GM21360 (cell line): ENCODE results near the gene P3H3.

Experiments
- ATAC-seq: cut with Tn5 transposase; IDR thresholded peaks from one replicate; pipeline ENCODE4 v1.9.1; 2021; ENCODE audit warnings: mild to moderate bottlenecking, moderate library complexity; ENCODE audit not compliant: unreplicated experiment

P3H3 gene

DNA sequence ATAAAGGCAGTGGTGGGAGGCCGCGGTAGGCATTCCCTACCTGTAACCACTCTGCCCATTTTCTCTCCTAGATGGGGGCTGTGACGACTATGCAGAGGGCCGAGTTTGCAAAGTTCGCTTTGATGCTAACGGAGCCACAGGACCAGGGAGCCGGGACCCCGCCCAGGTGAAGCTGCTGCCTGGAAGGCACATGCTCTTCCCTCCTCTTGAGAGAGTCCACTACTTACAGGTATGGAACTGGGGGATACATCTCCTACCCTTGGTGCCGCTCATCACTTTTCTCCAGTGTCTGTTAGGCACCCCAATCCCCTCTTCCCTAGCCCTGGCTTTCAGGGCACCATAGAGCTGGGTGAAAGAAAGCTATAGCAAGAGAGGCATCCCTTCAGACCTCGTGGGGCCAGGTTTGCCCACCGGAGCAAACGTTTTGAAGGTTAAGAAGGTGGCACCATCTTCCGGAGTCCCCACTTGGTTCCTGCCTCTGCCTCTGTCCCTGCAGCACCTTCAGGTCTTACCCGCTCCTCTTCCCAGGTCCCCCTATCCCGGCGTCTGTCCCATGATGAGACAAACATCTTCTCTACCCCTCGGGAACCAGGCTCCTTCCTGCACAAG lies 2.0 kb upstream of the P3H3 start:
- ATAC-seq = no peak

DNA sequence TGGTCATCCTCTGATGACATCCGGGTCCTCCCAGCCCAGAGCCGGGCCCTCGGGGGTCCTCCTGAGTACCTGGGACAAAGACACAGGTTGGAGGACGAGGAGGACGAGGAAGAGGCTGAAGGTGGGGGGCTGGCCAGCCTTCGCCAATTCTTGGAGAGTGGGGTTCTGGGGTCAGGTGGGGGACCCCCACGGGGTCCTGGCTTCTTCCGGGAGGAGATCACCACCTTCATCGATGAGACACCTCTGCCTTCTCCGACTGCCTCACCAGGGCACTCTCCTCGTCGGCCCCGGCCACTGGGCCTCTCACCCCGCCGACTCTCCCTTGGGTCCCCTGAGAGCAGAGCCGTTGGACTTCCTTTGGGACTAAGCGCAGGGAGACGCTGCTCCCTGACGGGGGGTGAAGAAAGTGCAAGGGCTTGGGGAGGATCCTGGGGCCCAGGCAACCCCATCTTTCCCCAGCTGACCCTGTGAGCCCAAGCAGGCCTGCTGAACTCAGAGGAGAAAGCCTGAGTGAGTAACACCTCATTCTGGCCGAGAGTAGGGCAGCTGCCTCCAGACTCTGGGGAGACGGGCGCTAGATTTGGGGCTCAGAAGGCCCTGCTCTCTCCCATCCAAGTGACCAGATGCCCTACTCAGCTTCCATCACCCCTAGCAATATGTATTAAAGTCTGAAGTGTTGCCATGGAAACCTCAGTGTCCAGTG lies 1.3 kb upstream of the P3H3 start:
- ATAC-seq = no peak

DNA sequence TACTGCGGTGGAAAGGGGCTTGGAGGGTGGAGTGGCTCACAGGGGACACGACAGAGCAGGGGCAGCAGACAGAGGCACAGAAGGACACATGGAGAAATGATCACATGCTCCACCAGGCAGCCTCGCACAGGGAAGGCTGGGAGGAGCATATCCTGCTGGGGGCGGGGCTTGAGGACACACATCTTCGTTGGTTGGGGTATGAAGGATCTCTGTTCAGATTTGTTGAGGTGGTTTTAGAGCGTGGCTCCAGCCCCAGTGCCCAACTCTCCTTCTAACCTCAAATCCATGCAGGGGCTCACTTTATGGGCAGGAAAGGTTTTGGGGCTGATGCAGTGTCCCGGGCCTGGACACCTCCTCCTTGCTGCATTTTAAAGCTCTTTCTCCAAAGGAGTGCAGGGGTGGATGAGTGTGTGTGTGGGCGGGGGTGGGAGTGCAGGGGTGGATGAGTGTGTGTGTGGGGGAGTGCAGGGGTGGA lies 733 bp upstream of the P3H3 start:
- no peak for ATAC-seq

DNA sequence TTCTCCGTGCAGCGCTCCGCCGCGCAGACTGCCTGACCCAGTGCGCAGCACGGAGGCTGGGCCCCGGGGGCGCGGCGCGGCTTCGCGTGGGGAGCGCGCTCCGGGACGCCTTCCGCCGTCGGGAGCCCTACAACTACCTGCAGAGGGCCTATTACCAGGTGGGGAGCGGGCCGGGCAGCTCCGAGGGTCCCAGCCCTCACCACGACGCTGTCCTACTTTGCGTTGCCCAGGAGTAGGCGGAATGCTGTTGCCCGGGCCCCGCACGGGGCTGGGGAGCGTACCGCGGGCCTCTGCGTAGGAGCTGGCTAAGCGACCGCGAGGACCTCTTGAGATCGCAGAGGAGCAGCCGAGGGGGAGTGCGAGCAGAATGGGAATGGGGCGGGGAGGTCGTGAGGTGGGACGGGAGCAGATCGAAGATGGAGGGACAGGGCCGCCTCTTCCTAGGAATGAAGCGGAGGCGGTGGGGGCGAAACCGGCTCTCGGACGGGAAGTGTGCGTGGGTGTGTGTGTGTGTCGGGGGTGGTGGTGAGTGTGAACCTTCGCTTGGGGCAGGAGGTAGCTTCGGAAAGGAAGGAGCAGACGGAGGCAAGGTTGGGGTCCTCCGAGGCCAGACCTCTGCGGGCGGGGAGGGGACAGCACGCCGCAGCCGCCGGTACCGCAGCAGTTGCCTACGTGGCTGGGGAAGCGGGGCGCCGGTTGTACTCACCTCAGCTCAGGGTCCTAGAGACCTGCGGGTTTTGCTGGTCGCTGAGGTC lies 751 bp downstream of the P3H3 start:
- no peak for ATAC-seq

DNA sequence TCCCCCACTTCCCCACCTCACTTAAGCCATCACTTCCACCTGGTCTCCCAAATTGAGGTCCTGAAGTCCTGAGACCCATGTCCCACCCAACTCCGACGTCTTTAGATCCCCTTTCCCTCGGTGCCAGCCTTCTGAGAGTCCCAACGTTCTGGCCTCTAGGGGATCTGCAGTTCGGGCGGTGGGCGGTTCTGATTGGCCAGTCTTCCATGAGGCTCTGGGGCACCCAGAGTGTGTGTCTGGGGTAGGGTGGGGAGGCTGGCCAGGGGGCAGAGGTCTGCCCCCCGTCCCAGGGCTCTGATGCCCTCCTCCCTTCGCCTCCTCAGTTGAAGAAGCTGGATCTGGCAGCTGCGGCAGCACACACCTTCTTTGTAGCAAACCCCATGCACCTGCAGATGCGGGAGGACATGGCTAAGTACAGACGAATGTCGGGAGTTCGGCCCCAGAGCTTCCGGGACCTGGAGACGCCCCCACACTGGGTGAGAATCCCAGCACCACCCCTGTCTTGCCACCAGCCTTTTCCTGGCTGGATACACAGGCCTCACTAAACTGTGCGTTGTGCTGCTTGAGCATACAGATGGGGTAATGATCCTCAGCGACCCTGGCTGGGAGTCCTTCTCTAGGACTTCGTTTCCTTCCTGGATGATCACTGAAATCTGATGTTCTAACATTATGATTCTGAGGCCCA lies 1.5 kb downstream of the P3H3 start:
- no peak for ATAC-seq

DNA sequence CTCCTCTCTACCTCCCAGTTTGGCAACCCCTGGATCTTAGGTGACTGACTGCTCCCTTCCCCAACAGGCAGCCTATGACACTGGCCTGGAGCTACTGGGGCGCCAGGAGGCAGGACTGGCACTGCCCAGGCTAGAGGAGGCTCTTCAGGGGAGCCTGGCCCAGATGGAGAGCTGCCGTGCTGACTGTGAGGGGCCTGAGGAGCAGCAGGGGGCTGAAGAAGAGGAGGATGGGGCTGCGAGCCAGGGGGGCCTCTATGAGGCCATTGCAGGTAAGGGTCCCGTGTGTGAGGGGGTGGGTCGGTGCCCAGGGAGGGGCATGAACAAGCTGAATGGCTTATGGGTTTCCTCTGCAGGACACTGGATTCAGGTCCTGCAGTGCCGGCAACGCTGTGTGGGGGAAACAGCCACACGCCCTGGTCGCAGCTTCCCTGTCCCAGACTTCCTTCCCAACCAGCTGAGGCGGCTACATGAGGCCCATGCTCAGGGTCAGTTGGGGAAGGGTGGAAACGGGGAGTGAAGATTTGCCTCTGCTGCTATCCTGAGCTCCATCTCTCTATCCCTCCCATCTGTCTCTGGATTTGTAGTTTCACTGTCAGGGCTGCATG lies 2.2 kb downstream of the P3H3 start:
- ATAC-seq = no peak

DNA sequence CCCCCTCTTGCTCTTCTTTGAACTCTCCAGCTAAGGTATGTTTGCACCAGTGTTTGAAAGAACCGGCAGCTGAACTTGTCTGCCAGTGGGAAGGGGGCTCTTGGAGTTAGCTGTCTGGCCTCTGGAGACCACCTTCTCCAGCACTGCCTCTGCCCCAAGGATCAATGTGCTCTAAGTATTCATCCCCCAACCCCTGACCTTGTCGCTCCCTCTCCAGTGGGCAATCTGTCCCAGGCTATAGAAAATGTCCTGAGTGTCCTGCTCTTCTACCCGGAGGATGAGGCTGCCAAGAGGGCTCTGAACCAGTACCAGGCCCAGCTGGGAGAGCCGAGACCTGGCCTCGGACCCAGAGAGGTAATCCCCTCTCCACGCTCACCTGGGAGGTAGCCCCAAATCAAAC lies 2.8 kb downstream of the P3H3 start:
- ATAC-seq = no peak

DNA sequence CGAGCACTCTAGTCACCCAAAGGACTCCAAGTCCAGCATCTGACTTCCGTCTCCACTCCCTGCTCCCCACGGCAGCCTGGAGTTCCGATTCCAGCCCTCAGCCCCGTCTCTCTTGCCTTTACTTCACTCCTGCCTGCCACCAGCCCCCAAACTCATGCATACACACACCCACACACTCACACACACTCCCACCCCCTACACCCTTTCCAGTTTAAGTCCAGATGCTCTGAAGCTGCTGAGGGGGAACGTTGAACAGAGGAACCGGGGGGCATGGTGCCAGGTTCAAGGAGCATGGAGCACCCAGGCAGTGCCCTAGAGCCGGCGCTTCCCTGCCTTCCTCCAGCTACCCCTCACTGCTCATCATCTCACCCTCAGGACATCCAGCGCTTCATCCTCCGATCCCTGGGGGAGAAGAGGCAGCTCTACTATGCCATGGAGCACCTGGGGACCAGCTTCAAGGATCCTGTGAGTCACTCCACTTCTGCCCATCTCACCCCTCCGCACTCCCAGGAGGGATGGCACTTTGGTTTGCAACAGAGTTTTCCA lies 3.3 kb downstream of the P3H3 start:
- ATAC-seq = no peak

DNA sequence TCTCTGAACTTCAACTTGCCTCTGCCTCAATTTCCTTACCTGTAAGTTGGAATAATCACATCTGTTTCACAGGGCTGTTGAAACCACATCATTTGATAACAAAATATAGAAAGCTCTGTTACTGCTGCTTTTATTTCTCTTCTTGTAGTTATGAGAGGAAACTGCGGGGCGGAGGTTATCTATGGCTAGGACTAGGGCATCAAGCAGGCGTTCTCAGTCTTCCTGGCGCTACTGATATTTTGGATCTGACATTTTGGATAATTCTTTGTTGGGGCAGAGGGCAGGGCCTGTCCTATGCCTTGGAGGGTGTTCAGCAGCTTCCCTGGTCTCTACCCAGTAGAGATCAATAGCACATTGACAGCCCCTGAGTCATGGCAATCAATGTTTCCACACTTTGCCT lies 3.9 kb downstream of the P3H3 start:
- ATAC-seq = no peak

DNA sequence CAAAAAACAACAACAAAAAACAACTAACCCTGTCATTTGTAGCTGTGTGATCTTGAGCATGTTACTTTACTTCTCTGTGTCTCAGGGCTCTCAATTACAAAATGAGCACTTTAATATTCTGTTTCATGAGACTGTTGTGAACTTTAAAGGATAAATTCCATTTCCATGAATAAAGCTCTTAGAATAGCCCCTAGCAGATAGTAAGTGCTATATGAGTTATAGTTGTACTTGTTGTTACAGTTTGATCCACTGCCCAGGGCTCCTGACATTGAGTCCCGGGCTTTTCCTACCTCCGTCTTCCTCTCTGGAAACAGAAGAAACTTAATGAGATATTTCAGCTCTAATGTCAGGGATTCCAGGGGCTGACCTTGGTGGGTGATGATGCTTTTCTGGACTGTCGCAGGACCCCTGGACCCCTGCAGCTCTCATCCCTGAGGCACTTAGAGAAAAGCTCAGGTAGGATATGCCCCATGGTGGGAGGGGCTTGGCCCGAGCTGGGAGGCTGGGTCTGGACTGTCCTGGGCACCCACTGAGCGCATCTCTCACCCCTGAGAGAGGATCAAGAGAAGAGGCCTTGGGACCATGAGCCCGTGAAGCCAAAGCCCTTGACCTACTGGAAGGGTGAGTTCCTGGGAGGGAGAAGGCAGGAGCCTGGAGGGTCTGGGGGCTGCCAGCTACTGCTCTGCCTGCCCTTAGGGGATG lies 5.1 kb downstream of the P3H3 start:
- no peak for ATAC-seq

DNA sequence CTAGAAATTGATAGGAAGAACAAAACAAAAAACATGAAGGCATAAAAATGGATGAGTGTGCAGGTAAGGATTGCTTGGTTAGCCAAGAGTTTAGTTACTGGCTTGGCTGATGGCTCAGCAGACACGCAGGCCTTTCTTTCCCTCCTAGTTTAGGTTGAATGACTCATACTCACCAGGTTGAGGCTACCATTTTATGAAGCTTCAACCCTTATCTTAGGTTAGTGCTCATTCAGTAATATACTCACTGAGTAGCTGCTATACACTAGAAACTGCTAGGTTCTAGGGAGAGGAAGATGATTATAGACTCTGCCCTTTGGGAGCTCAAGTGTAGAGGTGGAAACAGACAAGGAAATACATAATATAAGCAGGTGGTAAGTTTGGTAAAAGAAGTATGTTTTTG lies 6.0 kb downstream of the P3H3 start:
- no peak for ATAC-seq

DNA sequence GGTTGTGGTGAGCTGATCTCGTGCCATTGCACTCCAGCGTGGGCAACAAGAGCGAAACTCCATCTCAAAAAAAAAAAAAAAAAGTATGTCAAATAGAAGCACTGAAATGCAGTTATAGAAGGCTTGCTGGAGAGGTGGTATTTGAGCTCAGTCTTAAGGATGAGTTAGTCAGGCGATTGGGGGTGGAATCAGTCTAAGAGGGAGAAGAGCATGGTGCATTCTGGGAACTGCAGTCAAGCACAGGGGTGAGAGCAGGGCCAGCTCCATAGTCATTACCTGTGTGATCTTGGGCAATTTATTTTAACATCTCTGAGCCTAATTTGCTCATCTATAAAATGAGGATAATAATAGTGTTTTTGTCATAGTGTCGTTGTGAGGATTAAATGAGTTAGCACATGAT lies 6.7 kb downstream of the P3H3 start:
- no peak for ATAC-seq

DNA sequence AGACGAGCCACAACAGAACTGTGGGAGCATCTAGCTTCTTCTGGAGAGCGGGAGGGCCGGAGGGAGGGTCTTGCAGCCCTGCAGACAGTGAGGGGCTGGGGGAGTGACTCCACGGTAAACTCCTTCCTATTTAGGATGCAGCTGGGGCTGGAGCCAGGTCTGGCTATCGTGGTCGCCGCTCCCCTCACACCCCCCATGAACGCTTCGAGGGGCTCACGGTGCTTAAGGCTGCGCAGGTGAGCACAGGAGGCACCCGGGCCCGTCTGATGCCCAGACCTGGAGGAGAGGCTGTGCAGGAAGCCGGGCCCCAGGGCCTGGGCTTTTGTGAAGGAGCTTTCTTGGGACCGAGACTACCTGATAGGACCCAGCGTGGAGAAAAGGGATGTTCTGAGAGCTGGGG lies 8.6 kb downstream of the P3H3 start:
- ATAC-seq = no peak

DNA sequence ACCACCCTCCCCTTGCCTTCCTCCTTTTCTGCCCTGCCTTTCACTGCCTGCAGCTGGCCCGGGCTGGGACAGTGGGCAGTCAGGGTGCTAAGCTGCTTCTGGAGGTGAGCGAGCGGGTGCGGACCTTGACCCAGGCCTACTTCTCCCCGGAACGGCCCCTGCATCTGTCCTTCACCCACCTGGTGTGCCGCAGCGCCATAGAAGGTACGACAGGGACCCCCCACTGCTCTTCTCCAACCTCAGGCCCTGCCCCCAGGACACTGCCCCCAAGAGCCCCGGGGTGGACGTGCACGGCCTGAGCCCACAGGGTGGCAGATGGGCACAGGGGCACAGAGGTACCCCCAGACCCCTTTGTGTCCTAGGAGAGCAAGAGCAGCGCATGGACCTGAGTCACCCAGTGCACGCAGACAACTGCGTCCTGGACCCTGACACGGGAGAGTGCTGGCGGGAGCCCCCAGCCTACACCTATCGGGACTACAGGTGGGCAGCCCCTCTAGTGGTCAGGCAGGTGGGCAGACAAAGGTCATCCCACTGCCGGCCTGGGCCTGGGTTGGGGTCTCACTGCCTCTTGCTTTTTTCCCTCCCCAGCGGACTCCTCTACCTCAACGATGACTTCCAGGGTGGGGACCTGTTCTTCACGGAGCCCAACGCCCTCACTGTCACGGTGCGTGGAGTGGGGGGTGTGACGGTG lies 9.3 kb downstream of the P3H3 start:
- no peak for ATAC-seq

DNA sequence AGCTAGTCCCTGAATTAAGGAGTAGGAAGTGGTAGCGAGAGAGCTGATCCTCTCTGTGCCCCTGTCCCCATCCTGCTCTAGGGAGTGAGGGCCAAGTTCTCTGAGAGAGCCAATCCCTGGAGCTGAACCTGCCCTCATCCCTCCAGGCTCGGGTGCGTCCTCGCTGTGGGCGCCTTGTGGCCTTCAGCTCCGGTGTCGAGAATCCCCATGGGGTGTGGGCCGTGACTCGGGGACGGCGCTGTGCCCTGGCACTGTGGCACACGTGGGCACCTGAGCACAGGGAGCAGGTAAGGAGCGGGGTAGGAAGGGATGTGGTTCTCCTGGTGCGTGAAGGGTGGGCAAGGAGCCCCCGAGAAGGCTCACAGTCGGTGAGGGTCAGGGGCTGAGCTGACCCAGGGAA lies 10.6 kb downstream of the P3H3 start:
- ATAC-seq = no peak

DNA sequence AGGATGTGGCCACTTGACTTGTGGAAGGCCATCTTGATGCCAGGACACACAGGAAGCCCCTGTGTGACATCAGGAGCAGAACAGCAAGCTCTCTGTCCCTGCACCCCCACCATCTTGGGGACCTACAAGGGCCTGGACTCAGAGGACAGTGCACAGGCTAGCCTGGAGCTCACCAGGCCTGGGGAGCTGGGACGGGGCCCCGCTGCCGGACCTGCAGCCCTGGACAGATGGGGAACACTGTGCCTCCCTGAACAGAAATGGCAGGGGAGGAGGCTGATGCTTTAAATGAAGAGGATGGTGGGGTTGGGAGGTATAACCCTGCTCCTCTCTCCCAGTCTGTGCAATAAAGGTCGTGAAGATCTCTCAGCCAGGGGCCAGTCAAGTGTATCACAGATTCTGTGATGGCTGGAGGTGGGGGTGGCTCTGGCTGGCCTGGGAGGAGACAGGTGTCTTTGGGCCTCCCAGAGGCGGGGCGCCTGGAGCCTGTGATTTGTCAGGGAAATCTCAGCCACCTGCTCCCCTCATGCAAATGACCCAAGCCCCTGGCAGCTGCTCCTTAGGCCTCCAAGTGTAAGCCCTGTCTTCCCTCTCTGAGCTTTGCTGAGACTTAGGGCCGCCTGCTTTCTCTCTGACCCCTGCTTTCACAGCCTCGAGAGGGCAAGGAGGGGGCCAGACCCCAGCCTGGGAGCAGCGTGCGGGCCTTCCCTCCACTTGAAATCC lies 11.4 kb downstream of the P3H3 start:
- peak; percentile 58 for ATAC-seq

DNA sequence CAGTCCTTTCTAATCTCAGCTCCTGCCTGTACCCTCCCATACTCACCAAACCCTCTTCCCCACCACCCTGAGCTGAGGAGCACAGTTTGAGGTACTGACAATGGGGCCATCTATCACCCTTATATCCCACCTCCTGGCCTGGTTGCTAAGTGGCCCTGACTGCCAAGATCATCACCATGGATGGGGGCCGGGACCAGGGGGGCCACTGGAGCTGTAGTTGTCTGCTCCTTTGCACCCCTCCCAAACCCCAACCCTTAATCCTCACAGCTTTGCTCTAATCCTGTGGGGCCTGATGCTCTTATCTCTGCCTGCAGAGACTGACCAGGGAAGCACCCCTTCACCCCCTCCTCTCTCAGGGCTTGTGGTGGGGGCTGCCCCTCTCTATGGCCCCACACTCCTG lies 12.1 kb downstream of the P3H3 start:
- ATAC-seq = no peak

DNA sequence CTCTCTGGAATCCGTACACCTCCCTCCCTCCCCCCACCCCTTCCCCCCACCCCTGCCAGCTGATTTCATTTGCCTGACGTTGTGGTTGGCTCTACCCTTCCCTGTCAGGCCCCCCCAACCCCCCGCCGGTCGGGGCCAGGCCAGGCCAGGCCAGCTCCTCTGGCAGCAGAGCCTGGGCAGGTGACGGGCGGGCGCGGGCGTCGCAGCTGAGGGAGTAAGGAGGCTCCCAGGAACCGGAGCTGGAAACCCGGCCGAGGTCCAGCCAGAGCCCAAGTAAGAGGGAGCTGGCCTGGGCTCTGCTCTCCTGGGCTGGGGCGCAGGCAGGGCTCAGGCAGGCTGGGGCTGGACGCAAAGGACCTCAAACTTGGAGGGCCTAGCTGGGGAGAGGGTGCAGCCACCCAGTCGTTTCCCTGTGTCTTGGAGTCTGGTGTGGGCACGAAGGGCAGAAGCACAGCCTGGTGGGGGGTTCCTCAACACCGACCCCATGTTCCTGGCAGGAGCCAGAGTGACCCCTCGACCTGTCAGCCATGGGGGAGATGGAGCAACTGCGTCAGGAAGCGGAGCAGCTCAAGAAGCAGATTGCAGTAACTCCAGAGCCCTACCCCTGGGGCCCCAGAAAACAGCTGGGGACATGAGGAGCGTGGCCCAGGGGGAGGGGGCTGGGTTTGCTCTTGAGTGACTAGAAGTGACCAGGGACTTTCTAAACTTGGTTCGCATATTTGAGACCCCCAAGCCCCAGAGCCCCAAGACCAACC lies 12.7 kb downstream of the P3H3 start, which contains the start of gene GNB3:
Gene GNB3 (plus strand): TSS at position 165 of the 755 bp plus-strand sequence. CDS start 363 bp downstream, at position 528.
- no peak for ATAC-seq
